HG02759 (cell line): ENCODE measurements around the gene ABCF1.

Experiments
- ATAC-seq: cut with Tn5 transposase; IDR thresholded peaks from one replicate; pipeline ENCODE4 v1.9.1; 2021; ENCODE audit warnings: mild to moderate bottlenecking, moderate library complexity; ENCODE audit not compliant: unreplicated experiment

ABCF1 gene

DNA sequence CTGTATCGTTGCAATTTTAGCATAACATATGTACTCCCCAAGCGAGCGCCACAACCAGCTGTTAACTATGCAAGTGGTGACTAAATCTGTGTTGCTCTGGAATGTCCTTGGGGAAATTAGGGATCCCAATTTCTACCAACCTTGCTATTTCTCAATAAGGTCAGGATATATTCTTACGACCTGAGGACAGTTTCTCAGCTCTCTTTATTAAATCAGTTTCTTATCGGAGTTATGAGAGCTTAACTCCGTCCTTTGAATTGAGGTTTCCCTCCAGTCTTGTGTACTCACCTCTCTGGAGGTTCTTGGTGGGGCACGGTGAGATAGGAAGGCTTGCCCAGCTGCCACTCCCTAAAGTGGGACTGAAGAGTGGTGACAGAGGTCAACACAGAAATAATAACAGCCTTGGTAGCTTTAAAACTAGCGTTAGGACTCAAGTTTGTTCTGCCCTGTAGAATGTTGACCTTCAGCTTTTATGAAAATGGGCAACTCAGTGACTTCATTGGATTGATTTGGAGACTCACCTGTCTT lies 47.1 kb downstream of the ABCF1 start:
- no peak for ATAC-seq

DNA sequence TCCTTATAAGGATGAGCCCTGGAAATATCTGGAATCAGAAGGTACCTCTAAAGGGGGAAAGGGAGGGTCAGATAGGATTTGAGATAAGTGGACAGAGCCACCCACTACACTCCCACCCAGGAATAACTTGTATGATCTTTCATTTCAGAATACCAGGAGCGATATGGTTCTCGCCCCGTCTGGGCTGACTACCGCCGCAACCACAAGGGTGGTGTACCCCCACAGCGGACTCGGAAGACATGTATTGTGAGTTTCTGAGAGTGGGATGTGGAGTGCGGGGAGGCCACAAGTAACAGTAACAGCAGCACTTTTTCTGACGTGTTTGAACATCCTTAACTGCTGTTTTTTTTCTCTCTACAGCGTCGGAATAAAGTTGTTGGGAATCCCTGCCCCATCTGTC lies 48.3 kb downstream of the ABCF1 start:
- ATAC-seq: no peak

DNA sequence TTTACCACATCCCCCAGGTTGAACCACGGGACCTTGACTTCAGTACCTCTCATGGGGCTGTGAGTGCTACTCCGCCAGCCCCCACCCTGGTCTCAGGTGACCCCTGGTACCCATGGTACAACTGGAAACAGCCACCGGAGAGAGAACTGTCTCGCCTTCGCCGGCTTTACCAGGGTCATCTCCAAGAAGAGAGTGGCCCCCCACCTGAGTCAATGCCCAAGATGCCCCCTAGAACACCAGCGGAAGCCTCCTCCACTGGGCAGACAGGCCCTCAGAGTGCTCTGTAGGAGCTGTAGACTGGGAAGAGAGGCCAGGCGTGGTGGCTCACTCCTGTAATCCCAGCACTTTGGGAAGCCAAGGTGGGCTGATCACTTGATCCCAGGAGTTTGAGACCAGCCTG lies 54.3 kb downstream of the ABCF1 start:
- no peak for ATAC-seq

DNA sequence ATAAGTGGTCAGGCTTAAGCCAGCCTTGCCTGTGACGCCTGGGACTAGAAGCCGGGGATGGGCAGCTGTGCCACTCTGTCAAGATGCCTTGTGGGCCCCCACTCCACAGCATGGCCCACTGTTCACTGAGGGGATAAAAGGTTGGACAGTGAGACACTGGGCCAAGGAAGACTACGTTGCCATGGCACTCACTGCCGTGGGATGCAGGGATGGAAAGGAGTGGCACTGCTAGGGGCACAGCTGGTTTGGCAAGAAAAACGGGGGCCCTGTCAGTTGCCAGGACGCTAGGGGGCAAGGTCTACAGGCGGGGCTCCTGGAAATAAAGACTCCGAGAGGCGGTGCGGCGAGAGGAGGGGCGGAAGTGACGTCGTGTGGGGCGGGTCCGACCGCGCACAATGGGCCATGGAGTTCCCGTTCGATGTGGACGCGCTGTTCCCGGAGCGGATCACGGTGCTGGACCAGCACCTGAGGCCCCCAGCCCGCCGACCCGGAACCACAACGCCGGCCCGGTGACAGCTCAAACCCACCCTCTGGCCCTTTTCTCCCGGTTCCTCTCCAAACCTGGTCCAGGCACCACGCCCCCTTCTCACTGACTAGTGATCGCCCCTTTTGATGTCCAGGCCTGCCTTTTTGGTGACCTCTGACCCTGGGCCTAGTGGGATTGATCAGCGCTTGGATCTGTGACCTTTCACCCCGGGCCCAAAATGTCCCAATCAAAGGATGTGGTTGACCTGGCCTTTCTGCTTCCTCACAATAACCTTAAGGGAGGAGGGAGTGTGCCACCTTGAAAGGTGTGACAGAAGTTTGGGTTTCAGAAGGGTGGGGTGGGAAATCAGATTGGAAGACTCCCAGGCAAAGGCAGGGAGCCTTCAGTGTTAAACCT lies 55.5 kb downstream of the ABCF1 start, which contains the start of gene ATAT1:
Gene ATAT1, plus strand, starts transcription at position 391 of the 883 bp plus-strand sequence.
- peak; percentile 88 for ATAC-seq

DNA sequence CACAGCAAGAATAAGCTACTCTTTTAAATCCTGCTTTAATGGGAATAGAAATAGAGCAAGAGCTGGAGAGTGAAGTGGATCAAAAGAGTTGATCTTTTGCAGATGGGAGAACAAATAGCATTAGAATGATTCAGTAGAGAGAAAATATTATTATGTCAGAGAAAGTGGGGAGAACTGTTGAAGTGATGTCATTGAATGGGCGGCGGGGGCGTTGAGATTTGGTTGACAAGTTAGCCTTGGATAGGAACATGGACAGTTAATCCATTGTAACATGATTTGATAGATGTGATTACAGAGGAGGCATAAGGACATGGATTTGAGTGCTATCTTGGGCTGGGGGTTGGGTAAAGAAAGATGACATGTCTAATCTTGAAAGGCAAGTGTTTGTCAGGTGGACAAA lies 64.6 kb downstream of the ABCF1 start:
- no peak for ATAC-seq

DNA sequence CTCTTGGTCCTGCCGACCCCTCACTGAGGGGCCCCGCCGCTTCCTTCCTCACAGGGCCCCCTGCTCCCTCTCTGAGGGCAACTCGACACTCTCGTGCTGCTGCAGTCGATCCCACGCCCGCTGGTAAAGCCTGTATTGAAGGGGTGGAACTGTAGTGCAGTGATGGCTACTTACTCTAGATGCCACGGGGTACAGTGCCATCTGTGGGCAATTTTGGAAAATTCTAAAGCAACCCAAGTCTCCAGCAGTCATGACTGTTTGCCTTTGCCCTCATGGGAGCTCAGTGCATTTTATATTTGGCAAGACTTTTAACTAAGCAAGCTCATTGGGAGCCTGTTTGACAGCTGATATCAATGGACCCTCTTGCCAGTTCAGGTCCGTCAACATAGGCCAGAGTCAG lies 69.2 kb downstream of the ABCF1 start:
- ATAC-seq: no peak

DNA sequence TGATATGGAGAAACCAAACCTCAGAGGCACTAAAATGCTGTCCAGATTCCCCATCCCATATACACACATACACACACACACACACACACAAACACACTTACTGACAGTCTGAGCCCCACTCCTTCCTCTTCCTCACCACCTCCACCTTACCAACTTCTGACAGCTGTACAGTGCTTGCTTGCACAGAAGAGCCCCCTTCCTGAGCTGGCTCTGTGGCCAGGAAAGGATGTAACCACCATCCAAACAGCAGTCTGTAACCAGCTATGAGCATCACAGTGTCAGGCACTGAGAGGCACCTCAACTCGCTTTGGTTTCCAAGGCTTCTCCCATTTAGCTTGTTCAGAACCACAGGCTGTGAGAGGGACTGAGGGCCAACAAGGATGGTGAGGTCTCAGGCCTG lies 69.8 kb downstream of the ABCF1 start:
- no peak for ATAC-seq
